ENCODE results near the gene SMTN.
"Not testable (repeated sequence)": the region's sequence is repeated elsewhere in the genome, so short reads cannot be mapped to it uniquely, and the experiment has no call there.

The SMTN gene

DNA sequence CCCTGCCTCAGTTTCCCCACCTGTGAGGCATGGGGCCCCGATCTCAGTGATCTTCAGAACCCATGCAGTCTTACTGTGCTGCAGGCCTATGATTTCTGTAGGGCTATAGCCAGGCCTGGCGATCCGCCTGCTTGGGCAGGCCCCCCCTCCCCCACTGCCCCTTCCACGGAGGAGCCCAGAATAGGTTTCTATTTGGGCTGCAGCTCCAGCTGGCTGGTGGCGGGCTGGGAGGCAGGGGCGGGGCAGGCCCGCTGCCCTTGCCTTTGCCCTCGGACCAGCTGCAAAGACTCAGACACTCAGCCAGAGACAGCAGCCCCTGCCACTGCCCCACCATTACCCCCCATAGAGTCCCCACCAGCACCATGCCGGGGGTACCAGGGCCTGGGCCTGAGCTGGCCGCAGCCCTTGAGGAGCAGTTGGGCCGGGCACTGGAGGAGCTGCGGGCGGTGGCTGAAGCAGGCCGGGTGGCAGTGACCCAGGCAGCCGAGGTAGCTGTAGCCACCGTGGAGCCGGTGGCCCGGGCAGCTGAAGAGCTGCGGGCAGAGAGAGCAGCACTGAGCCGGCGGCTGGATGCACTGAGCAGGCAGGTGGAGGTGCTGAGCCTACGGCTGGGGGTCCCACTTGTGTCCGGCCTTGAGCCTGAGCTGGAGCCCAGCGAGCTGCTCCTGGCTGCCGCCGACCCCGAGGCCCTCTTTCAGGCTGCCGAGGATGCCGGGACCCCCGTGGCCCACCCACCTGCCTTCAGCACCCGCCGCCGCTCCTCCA, 12.2 kb downstream of the SMTN start:
- H3K4me3 ChIP-seq (ENCODE audit: low read depth, low read length): no peak overlapping the region
- DNase-seq: no peak
- TF ChIP-seq, protein P1, sequence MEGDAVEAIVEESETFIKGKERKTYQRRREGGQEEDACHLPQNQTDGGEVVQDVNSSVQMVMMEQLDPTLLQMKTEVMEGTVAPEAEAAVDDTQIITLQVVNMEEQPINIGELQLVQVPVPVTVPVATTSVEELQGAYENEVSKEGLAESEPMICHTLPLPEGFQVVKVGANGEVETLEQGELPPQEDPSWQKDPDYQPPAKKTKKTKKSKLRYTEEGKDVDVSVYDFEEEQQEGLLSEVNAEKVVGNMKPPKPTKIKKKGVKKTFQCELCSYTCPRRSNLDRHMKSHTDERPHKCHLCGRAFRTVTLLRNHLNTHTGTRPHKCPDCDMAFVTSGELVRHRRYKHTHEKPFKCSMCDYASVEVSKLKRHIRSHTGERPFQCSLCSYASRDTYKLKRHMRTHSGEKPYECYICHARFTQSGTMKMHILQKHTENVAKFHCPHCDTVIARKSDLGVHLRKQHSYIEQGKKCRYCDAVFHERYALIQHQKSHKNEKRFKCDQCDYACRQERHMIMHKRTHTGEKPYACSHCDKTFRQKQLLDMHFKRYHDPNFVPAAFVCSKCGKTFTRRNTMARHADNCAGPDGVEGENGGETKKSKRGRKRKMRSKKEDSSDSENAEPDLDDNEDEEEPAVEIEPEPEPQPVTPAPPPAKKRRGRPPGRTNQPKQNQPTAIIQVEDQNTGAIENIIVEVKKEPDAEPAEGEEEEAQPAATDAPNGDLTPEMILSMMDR (IDR thresholded peaks at IDR 0.05; ENCODE audit: low read depth, low read length, missing control alignments): no peak
- in situ Hi-C loops (cut with HindIII; ENCODE audit: low pct_ligation_motif_present, low sequenced_read_pairs): no loop called here
- no peak overlapping the region for H3K27ac ChIP-seq
- no peaks in the 10 kb centered on the region for H3K27me3 ChIP-seq (replicated peaks)
- peaks cover 90% of the 10 kb centered on the region for H3K36me3 ChIP-seq (replicated peaks)

DNA sequence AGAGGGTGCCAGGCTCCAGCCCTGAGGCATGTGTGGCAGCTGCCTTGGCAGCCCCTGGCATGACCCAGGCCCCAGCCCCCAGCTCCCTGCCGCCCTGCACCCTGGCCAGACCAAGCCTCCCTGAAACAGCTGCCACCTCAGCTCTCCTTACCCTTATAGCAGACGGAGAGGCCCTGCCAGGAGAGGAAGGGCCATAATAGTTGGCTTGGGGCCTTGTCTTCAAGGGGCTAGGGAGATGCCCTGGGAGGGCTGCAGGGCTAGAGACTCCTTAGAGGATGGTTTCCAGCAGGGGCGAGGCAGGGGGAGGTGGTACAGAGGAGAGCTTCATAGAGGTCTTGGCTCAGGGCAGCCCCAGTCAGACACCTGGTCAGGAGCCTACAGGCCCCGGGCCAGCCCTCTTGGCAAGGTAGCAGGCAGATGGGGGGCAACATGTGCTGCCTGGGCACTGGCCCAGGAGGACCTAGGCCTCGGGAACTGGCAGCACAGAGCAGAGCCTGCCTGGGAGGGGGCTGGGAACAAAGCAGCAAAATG, 13.0 kb downstream of the SMTN start:
- Histone ChIP-seq H3K4me3 (ENCODE audit: low read depth, low read length) (no peak overlapping the region), H3K36me3 (replicated peaks) (peaks cover 89% of the 10 kb centered on the region), H3K27ac (no peak overlapping the region), H3K27me3 (replicated peaks) (no peaks in the 10 kb centered on the region)
- in situ Hi-C loops (cut with HindIII; ENCODE audit: low pct_ligation_motif_present, low sequenced_read_pairs): no loop called here
- TF ChIP-seq, protein P1 (IDR thresholded peaks at IDR 0.05; ENCODE audit: low read depth, low read length, missing control alignments): no peak
- no peak for DNase-seq

DNA sequence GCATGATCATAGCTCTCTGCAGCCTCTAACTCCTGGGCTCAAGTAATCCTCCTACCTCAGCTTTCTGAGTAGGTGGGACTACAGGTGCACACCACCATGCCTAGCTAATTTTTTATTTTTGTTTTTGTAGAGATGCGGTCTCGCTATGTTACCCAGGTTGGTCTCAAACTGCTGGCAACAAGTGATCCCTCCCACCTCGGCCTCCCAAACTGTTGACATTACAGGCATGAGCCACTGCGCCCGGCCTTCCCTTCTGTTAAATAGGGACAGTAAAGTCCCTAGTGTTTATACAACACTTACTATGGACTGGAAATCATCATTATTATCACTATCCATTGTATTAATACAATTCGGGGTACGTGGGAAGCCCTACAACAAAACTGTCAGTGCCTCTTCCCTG, 13.6 kb downstream of the SMTN start:
- no peak for DNase-seq
- no peaks in the 10 kb centered on the region for H3K27me3 ChIP-seq (replicated peaks)
- H3K27ac ChIP-seq: no peak overlapping the region
- no peak overlapping the region for H3K4me3 ChIP-seq (ENCODE audit: low read depth, low read length)
- in situ Hi-C loops (cut with HindIII; ENCODE audit: low pct_ligation_motif_present, low sequenced_read_pairs): no loop called here
- H3K36me3 ChIP-seq (replicated peaks): peaks cover 90% of the 10 kb centered on the region
- TF ChIP-seq, protein P1 (IDR thresholded peaks at IDR 0.05; ENCODE audit: low read depth, low read length, missing control alignments): no peak

DNA sequence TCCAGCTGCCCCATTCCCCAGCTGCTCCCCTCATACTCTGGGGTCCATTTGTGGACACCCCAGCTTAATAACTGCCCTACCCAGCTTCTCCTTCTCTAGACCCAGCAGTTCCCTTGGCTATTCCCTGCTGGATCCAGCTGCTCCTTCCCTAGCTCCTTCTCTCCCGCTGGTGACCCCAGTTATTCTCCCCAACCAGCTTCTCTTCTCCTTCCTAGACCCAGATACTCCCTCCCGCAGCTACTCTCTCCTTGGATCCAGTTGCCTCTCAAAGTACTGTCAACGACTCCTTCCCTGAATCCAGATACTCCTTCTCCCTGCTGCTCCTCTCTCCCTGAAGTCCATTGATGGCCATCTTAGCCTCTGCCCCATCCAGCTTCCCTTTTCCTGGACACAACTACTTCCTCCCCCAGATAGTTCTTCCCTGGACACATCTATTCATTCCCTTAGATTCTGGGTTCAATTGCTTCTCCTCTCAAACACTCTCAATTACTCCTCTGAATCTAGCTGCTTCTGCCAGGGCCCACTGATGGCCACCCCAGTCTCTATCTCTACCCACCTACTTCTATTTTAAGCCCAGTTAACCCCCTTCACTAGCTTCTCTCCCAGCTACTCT, 14.6 kb downstream of the SMTN start:
- in situ Hi-C loops (cut with HindIII; ENCODE audit: low pct_ligation_motif_present, low sequenced_read_pairs): no loop called here
- no peak overlapping the region for H3K4me3 ChIP-seq (ENCODE audit: low read depth, low read length)

DNA sequence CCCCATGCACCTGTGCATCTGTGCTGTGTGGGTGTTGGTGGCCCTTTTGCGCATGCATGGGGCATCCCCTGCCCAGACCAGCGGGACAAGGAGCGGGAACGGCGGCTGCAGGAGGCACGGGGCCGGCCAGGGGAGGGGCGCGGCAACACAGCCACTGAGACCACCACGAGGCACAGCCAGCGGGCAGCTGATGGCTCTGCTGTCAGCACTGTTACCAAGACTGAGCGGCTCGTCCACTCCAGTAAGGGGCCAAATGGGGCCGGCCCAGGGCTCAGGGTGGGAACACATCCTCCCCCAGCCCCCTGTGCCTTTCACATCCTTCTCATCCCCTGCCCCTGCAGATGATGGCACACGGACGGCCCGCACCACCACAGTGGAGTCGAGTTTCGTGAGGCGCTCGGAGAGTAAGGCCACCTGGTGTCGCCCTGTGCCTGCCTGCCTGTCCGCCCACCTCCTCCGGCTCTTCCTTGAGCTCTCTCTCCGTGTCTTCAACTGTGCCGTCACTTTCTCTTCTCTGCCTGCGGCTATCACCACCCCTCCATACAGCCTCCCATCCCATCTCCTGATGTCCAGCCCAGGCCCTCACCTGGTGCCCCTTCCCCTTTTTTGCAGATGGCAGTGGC, 15.7 kb downstream of the SMTN start:
- H3K4me3 ChIP-seq (ENCODE audit: low read depth, low read length): no peak overlapping the region
- peaks cover 90% of the 10 kb centered on the region for H3K36me3 ChIP-seq (replicated peaks)
- TF ChIP-seq, protein P1 (IDR thresholded peaks at IDR 0.05; ENCODE audit: low read depth, low read length, missing control alignments): no peak

More for the DNA sequence above, 14.6 kb downstream of the SMTN start:
- Histone ChIP-seq H3K27ac (no peak overlapping the region), H3K36me3 (replicated peaks) (peaks cover 92% of the 10 kb centered on the region), H3K27me3 (replicated peaks) (no peaks in the 10 kb centered on the region)
- DNase-seq: no peak
- TF ChIP-seq, protein P1 (IDR thresholded peaks at IDR 0.05; ENCODE audit: low read depth, low read length, missing control alignments): no peak

DNA sequence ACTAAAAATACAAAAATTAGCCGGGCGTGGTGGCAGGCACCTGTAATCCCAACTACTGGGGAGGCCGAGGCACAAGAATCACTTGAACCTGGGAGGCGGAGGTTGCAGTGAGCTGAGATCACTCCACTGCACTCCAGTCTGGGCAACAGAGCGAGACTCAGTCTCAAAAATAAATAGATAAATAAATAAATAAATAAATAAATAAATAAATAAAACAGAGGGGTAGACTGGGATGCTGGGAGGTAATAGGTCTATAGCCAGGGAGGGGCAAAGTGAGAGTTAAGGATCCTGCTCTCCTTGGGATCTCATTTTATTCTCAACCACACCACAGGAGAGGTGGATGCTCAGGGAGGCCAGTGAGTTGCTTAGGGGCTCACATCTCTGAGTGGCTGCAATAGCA, 16.4 kb downstream of the SMTN start:
- in situ Hi-C loops (cut with HindIII; ENCODE audit: low pct_ligation_motif_present, low sequenced_read_pairs); DNase-seq; H3K4me3 ChIP-seq (ENCODE audit: low read depth, low read length); H3K27ac ChIP-seq; H3K27me3 ChIP-seq (replicated peaks): not testable (repeated sequence)
- H3K36me3 ChIP-seq (replicated peaks): peaks cover 92% of the 10 kb centered on the region

More for the DNA sequence above, 15.7 kb downstream of the SMTN start:
- Histone ChIP-seq H3K27me3 (replicated peaks) (no peaks in the 10 kb centered on the region), H3K27ac (no peak overlapping the region)
- in situ Hi-C loops (cut with HindIII; ENCODE audit: low pct_ligation_motif_present, low sequenced_read_pairs): no loop called here
- no peak for DNase-seq

Measured in brain microvascular endothelial cell (primary cell).